22Rv1 (cell line): ENCODE results near the gene TOR4A.

Experiments
- H3K27ac ChIP-seq: fragments of 450-650 bp; 2 replicates; pipeline ENCODE4 v1.5.1; 2017
- ZFX ChIP-seq: fragments of 450-650 bp; IDR thresholded peaks from 2 replicates; pipeline ENCODE4 v1.6.1; 2017; ENCODE audit warnings: antibody characterized with exemption, borderline replicate concordance
- TF ChIP-seq, protein P1 (sequence below): fragments of 450-650 bp; IDR thresholded peaks from 2 replicates; pipeline ENCODE4 v1.5.1; 2017; ENCODE audit warnings: mild to moderate bottlenecking

Gene TOR4A

DNA sequence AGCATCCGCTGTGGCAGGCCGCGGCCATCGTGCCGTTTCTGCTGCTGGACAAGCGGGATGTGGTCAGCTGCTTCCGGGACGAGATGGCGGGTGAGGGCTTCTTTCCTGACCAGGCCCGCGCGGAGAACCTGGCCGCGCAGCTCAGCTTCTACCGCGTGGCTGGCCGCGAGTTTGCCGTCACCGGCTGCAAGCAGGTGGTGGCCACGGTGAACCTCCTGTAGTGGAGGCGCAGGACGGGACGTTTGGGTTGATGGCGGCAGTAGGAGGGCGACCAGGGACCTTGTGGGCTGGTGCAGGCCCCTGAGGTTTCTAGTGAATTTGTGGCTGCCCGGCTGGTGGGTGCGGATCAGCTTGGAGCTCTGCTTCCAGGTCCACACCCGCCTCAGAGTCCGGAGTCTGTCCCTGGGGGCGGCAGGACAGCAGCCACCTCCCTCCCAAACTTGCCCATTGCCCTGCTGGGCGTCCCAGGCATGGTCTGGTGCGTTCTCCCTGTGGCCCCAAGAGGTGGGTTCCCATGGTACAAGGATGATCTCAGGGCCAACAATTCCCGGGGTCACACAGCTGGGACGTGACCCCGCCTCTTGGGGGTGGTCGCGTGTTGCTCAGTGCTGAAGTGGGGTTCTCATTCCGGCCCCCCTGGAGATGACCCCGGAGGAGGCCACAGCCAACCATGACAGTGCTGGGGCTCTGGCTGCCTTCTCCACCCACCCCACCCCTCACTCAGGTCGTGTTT is 2.4 kb downstream of the TOR4A start:
- TF ChIP-seq ZFX: no peak
- TF ChIP-seq, protein P1, sequence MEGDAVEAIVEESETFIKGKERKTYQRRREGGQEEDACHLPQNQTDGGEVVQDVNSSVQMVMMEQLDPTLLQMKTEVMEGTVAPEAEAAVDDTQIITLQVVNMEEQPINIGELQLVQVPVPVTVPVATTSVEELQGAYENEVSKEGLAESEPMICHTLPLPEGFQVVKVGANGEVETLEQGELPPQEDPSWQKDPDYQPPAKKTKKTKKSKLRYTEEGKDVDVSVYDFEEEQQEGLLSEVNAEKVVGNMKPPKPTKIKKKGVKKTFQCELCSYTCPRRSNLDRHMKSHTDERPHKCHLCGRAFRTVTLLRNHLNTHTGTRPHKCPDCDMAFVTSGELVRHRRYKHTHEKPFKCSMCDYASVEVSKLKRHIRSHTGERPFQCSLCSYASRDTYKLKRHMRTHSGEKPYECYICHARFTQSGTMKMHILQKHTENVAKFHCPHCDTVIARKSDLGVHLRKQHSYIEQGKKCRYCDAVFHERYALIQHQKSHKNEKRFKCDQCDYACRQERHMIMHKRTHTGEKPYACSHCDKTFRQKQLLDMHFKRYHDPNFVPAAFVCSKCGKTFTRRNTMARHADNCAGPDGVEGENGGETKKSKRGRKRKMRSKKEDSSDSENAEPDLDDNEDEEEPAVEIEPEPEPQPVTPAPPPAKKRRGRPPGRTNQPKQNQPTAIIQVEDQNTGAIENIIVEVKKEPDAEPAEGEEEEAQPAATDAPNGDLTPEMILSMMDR: no peak
- no peak overlapping the region for H3K27ac ChIP-seq

DNA sequence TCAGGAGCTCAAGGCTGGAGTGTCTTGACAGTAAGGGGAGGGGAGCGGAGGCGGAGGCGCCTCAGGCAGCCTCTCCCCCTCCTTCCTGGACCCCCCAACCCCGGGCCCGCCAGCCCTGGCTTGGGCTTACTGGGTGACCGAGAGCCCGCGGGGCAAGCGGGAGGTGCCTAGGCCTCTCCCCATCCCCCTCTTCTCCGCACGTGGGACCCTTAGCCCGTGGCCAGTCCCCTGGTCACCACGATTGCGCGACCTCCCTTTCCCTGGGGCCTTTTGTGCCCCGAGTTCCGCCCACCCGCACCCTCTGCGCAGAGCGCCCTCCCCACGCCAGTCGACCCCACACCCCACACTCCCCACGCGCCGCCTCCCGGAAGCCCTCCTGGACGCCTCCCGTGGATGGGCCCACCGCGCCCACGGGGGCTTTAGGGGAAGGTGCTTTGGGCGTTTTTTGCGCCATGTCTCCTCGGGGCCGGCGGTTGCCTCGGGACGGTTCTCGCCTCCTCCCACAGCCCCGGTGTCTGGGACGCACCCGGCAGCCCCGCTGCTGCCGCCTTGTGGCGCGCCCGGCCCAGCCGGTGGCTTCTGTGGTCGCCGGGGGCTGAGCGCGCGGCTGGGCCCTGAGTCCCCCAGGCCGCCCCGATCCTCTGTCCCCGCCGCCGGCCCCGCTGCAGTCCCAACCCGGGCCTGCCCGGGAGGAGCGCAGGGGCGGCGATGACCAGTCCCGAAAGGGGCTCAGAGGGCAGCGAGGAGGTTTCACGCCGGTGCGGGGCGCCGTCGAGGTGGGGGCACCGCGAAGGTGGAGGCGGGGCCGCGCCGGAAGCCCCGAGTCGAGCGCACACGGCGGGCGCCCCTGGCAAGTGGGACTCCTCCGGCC is 3.2 kb downstream of the TOR4A start:
- no peak overlapping the region for H3K27ac ChIP-seq
- TF ChIP-seq ZFX: no peak
- TF ChIP-seq, protein P1: peak; percentile 74

DNA sequence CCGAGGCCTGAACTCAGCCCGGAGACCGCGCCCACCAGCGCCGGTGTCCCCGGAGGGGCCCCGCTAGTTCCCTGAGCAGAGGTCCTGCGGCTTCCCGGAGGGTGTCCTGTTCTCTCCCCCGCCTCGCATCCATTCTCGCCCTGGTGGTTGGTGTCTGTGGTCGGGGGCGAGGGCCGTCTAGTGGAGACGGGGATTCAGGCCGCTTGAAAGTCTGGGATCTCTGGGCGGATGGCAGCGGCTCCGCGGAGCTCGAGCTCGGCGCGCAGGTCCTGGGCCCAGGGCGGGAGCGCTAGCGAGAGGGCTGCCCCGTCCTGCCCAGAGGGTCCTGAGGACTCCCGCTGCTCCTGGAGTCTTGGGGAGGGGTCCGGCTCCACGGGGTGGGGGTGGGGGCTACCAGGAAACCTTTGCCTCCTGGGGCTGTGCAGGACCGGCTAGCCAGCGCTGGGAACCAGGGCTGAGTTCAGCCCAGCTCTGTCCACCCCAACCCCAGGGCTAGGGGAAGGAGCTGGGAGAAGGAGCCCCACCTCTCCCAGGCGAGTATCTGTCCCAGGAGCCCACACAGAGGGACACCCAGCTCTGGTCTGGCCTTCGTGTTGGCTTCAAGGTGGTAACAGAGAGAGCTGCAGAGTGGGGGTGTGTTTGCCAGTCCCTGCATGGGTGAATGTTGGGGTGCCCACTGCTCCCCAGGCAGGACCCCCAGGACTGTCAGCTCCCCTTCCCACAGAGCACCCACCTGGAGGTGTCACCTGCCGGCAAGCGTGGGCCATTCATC is 4.0 kb downstream of the TOR4A start:
- TF ChIP-seq ZFX: no peak
- TF ChIP-seq, protein P1: no peak
- 0 out of 2 replicates have a peak overlapping the region, but pooled peaks have one; percentile 4 for H3K27ac ChIP-seq

DNA sequence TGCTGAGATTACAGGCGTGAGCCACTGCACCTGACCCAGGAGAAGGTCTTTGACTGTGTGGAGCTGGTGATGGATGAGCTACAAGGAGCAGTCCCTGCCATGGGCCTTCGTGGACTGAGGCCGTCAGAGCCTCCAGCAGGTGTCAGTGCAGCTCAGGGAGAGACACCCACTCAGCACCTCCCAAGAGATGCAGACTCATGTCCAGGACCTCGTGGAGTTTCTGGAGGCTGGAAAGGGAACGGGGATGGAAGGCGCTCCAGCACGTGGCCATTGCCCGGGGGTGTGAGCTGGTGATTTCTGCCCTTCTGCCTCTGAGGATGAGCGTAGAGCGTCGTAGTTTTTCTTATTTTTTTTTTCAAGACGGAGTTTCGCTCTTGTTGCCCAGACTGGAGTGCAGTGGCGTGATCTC is 9.5 kb downstream of the TOR4A start:
- TF ChIP-seq ZFX: no peak
- TF ChIP-seq, protein P1: peak; percentile 82

DNA sequence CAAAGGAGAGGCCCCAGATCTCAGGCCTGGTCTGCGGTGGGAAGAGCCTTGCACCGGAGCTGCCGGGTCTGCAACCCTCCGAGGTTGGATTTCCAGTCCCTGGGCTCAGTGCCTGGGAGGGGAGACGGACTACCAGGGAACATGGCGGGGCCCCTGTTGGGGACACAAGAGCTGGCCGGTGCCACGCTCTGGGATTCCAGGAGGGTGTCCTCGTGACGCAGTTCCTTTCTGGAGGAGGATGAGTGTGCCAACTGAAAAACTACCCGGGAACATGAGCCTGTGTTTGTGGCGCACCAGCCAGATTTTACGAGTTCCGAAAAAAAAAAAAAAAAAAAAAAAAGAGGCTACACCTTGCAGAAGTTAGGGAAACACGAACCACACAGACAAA is 15.6 kb downstream of the TOR4A start:
- H3K27ac ChIP-seq: no peak overlapping the region
- no peak for TF ChIP-seq ZFX
- TF ChIP-seq, protein P1: no peak

More for the DNA sequence above, 9.5 kb downstream of the TOR4A start:
- H3K27ac ChIP-seq: no peak overlapping the region

DNA sequence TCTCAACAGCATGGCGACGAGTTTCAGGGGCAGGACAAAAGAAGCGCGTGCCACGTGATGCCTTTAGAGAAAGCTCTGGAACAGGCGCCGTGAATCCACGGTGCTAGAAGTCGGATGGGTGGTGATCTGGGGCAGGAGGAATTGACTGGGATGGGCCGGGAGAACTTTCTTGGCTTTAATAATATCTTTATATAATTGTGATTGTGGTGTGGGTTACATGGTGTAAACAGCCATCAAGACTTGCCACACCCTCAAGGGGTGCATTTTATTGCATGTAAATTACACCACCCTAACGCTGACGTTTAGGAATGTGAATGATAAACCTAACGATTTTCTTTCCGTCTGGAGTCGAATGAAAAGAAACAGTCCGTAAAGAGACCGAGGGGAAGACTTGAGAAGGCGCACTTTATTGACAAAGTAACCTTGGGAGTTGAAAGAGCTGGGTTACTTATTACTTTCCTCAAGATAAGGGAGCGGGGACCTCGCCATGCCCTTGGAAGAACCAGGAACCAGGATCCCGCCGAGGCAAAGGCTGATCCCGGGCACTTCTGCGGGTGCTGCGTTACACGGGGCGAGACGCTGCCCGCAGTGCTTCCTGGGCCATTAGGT is 16.1 kb downstream of the TOR4A start:
- H3K27ac ChIP-seq: peak overlapping the region; percentile 59
- TF ChIP-seq, protein P1: no peak
- TF ChIP-seq ZFX: no peak
